Measurements from ENCODE around the gene MBNL2.

MBNL2 gene

DNA sequence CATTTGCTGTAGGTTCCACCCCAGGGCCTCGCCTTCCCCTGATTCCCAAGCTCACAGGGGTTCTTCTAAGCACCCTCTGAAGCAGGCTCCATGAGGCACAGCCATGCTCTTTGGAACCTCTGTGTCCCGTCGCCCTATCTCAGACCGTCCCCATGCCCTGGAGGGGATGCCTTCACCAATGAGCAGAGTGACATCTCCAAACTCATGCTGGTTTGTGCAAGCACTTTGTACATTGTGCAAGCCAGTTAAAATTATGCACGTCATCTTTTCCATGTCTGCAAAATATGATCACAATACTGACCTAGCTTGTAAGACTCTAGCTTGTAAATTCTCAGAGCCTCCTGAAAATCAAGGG lies 165.3 kb downstream of the MBNL2 start:
- no peak for DNase-seq

DNA sequence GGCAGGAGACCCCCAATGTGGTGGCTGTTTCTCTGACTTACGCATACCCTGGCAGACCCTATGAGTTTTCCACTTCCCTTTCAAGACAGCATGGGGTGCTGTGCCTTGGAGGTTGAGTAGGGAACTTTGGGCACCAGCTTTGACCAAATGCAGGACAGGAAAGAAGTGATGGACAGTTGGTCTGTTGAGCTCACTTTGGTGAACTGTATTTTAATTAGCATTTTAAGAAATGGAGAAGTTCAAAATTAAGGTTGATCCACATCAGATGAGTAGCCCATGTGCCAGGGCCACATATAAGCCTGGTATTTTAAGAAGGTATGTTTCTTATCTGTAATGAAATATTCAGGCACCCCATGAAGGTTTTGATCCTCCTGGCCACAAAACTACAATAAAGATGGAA lies 165.8 kb downstream of the MBNL2 start:
- no peak for DNase-seq

DNA sequence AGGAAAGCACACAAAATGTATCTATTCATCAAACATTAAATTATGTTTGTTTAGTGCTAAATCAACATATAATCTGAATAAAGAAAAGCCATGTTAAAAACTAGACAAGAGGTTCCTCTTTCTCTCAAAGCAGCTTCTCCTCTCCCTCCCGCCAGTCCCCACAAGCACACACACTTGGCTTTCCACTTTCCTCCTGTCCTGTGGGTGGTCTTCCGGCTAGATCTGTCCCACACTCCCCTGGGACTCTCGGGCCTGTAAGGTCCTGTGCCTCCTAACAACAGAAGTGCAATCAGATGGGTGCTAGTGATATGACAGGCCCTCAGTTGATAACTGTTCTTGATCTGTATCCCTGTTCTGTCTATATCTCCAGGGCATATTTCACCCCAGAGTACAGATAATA lies 166.2 kb downstream of the MBNL2 start:
- DNase-seq, result no peak

DNA sequence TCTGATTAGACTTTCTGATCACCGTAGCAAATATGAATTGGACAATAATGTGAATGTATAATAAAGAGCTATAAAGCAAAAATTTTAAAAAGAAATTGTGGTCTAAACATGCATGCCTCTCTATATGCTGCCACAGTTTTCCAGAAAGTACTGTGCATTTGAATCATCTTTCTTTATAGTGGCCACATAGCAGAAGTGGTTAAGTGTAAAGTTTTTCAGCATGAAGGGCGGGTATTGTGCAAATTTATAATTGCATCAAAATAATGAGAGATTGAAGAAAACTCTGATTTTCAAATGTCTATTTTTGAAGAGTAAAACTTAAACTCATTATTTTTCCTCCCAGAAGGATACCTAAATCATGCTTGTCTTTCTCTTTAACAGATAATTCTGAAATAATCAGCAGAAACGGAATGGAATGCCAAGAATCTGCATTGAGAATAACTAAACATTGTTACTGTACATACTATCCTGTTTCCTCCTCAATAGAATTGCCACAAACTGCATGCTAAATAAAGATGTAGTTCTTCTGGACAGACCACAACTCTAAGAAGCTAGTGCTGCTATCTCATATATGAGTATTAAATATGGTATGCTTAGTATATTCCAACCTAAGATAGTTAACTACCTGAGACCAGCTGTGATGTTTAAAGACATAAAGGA lies 168.9 kb downstream of the MBNL2 start:
- DNase-seq, result no peak

DNA sequence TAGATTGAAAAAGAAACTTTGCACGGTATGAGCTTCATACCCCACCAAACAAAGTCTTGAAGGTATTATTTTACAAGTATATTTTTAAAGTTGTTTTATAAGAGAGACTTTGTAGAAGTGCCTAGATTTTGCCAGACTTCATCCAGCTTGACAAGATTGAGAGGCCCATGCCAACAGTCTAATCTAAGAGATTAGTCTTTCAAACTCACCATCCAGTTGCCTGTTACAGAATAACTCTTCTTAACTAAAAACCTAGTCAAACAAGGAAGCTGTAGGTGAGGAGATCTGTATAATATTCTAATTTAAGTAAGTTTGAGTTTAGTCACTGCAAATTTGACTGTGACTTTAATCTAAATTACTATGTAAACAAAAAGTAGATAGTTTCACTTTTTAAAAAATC lies 169.9 kb downstream of the MBNL2 start:
- no peak for DNase-seq

DNA sequence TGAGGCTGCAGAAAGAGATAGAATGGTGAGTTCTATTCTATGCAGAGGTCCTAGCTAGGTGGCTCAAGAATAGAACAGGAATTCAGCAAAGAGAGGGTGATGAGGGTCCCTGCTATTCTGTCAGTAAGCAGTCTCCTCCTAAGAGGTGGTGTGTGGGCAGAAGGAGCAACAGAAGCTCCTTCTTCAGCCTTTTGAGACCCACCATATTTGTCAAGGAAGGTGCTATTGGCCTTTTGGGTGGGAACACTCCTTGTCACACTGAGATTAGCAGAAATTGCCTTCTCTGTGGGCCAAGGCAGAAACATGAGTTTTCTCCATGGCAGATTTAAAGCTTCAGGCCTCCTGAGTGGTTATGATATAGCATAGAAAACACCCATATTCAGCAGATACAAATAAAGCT lies 172.4 kb downstream of the MBNL2 start:
- no peak for DNase-seq

DNA sequence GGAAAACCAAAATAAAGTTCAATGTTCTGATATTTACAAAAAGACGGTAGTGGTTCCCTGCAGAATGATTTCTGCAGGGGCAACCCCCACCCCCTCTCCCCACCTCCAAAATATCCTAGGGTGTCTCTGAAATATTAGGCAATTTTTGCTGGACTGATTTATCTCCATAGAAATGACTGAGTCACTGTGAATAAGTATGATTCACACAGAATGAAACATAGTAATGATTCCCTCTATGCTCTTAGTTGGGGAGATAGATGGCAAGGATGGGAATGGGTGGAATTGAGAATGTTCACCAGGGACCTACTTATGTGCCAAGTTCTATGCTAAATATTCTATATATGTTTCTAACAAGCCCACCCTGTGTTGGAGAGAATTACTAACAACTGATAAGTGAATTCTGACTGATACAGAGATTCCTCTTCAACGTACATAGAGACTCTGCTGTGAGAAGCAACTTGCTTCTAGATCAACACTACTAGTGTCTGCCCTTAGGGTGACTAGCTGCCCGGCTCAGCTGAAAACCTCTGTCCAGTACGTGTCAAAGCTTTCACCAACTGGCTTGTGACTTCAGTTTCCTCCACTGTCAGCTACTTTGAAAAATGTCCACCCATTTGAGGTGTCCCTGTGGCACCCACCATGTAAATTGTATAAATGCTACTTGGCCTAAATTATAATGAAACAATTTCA lies 173.5 kb downstream of the MBNL2 start:
- DNase-seq, result no peak

DNA sequence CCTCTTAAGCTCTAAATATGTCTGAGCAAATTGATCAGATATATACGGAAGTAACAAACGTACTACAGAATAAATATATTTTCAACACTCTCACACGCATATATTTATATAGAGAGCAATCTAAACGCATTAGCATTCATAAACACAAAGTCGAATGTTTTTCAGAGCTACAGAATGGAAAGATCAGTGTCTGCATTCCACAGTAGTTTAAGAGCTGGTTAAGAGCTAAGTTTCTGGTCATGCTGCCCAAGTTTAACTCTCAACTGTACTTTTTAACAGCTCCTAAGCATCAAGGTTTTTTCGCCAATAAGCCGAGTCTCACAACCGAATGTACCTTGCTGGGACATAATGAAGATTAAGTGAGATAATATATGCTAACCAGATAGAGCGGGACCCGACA lies 175.1 kb downstream of the MBNL2 start:
- DNase-seq, result no peak

DNA sequence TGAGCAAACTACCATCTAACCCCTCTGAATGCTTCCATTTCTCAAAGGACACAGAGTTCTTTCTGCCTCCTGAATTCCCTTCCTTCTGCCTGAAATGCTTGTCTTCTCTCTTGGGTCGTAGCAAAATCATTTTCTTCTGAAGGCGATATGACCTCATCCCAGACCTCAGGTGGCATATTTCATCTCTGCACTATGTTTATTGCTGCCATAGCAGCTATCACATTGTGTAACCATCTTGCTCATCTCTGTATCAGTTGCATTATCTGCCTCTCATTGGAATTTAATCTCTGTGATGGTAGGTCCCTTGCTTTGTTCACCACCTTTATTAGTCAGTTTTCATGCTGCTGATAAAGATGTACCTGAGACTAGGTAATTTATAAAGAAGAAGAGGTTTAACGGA lies 179.3 kb downstream of the MBNL2 start:
- no peak for DNase-seq

DNA sequence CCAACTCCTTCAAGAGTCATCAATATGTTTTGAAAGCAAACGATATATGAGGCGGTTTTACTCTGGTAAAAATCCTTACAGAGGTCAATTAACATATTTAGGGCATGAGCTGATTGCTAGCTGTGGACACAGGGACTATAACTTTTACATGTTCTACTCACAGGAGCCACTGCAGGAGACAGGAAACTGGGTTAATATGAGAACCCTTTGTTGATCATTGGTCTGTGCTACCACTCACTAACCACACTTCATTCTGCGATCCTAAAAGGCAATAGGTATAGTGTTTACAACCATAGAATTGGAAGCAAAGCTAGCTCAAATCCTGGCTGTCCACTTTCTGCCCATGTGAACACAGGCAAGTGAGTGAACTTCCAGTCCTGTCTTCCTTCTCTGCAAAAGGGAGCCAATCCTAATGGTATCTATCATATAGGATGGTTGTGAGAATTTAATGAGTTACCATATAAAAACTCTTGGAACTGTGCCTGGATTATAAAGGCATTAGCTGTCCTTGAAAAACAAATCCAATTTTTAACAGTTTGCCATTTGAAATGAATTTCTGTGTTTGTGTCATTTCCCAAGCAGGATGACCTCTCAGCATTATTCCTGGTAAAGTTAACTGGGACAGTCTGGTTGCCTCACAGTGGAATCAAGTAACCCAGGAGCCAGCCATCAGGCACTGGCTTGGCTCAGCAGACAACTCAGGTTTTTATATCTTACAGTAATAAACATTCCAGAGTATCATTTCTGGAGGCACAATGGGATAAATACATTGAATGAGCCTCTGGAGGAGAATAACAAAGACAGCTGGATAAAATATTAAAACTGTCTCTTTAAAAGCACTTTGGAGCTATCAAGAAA lies 182.0 kb downstream of the MBNL2 start:
- DNase-seq, result no peak

DNA sequence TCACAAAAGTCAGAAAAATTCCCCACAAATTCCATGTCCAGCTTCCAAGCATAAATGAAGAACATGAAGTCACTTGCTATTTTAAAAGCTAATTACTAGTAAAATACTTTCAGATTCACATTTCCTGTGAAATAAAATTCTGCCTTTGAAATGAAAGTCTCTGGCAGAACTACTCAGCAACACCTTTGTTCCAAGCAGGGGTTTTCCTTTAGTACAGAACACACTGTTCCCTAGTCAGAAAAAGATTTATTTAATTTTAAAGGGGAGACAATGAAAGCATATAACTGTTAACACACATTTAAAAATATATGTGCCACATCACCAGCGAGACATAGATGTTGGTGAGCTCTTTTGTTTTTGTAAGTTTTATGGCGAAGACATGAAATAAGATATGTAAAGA lies 185.4 kb downstream of the MBNL2 start:
- no peak for DNase-seq

DNA sequence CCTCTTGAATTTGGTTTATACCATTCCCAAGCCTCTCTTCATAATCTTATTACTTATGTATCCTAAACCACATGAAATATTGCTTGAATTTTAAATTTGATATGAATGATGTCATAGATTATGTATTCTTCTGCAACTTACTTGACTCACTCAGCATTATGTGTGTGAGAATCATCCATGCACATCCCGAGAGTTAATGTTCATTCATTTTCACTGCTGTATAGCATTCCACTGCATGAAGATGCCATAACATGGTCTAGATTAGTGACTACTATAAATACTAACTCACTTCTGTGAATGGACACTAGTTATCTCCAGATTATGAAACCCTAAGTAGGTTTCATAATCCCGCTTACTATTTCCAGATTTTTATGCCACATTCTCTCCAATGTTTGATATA lies 186.8 kb downstream of the MBNL2 start:
- DNase-seq, result no peak

DNA sequence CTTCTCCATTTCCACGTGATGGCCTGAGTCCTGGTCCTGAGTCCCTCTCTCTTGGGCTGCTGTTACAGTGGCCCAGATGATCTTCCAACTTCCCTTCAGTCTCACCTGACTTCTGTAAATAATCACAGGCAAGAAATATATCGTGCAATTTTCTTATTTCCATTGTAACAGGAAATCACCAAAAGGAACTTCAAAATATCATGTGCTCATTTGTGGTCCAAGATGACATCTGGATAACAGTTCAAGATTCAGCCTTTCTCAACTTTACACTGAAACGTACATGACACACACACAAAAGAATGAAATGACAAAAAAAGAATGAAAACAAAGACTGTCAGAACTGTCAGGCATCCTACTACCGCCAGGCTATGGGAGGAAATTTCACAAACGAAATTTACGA lies 189.9 kb downstream of the MBNL2 start:
- DNase-seq, result no peak

DNA sequence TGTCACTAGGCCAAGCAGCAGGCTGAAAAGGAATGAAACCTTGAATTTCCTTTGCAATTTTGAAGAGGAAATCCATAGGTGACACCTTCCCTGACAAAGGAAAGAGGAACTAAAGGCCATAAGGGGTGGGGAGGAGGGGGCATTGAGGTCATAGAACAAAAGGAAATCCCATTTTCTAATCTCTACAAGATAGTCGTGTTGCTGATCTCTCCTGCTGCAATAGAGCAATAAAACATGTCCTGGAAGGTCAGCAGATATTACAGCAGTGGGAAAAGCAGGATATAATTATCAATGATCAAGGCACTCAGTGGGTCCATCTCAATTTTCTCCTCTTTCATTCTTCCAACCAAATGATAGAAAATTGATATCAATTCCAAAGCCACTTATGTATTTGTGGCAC lies 191.6 kb downstream of the MBNL2 start:
- no peak for DNase-seq

DNA sequence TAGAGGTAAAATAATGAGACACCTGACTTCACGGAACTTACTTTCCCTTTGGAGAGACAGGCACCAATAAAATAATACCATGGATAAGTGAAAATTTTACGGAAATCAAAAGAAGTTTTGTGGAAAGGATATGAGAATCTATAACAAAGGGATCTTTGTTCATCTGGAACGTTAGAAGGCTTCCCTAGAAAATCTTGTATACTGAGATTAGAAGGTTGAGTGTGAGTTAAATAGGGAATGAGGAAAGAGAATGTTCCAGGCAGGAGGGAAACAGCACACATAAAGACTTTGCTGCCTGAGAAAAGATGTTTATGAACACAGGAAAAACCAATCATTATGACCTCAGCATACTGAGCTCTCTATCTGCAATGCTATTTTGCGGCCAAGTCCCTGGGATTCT lies 192.3 kb downstream of the MBNL2 start:
- no peak for DNase-seq

DNA sequence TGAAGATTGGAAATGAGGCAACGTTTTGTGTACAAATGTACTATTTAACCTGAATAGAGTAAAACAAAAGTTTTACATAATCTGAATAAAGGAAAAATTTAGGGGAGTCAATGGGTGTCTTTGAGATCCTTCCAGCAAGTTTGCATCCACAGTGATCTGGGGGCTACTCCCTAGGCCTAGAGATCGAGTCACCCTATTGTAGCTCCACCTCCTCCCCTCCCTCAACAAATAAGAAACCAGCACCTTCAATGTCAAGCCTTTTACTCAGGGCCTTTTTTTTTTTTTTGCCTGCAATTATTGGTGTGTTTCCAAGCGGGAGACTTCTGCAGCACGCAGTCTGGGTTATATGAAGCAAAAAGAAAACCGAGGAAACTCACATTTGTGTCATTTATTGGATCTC lies 195.6 kb downstream of the MBNL2 start:
- no peak for DNase-seq

DNA sequence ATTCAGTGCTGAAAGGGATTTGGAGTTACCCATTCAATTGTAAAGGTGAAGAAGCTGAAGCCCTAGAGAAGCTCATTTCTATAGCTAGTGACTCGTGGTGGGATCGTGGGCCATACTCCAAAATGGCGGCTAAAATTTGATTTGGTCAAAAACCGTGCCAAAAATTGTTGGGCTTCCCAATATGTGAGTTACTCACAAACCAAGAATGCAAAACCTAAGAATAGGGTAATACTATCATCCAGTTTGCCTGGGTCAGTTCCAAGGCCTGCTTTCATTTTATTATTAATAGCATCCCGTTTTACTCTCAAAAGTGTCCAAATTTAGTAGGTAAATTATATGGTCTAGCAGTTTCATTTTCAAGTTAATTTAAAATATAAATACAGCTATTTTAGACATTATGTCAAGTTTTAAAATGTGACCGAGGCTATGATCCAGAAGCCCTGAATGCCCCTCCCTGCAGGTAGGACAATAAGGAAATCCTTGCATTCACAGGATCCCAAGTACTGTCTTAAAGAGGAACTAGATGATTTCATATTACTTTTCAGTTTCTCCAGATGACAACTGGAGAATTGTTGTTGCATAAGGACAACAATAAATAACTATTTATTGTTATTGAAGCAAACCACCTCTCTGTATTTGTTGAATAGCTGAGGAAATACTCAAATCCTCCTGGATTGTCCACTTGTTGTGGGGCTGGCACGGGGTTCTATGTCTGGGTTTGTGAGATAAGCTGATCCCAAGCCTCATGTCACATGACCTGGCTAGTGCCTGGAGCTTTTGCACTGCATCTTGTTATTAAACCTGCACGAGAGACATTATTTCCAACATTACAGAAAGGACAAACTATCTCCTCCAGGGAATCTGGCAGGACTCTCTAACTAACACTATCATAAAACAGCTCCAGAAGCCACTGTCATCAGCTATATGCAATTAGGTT lies 200.3 kb downstream of the MBNL2 start:
- DNase-seq, result no peak

DNA sequence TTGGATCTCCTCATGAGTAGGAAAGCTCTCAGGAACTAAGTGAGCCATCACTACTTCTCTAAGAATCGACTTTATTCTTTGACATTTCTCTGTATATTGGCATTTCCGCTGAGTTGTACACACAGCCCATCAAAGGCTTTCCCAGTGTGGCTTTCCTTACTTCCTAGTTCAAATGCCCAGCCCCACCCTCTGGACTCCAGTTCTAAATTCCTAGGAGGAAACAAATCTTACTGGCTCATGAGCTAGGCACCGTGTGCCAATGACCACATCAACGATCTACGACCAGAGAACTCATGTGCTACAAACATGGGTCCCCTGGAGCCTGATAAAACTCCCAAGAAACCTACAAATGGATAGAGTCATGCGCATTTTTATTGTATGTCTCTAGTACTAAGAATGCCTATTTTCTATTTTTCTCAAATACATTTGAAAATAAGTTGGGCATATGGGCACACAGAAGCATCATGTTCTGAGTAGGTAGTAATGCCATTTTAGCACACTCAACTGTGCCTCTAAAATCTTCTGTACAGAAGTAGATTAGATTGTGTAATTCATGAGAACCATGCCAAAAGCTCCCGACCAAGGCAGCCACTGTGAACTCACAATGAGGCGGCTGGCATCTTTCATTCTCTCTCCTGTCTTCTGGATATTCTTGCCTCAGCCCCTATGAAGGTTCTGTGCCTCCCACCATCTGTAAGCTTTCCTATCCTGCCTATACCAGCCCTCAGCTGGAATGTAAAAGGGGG lies 201.3 kb downstream of the MBNL2 start:
- DNase-seq, result no peak

DNA sequence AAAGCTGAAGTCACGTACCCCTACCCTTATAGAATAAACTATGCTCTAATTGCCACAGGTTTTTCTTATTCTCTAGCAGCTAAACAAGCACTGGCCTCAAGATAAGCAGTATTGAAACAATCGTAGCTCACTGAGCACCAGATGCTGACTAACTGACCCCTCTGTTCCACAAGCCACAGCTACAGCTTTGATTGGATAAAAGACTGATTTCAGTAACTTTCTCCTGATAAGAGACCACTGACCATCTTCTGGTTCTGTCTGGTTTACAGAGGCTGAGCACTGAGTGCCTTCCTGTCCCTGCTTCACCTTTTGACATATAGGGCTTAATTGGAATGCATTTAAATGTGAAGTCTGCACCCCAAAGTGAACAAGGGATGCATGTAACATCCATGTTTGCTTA lies 203.5 kb downstream of the MBNL2 start:
- DNase-seq, result no peak

DNA sequence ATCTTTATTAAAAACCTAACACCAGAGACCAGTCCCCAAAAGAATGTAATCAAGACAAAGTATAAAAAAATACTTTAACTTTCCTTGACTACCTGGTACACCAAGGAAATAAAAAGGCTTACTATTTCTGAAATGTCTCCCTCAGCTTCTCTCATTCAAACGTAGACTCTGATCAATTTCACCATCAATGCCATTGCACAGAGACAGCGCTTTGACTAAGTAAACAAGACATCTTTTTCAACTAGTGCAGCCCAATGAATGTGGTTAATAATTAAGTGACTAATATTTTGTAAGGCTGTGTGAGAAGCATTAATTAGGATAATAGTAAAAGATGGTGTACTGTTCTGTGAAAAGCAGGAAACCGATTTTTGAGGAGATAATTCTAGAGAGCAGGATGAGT lies 204.6 kb downstream of the MBNL2 start:
- no peak for DNase-seq

DNA sequence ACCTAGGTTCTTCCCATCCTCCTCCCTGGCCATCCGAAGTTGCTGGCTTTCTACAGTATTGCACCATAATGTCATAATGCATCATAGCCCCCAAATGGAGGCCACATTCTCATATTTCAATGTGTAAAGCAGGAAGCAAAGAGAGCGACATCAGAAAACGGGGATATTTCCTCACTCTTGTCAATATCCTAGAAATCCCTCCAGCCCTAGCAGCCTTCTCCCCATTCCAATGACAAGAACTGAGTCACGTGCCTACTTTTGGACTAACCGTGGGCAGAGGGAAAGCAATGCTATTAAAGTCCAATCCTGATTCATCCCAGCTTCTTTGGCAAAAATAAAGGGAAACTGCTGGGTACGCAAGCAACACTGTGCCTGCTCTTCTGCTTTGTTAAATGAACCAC lies 207.5 kb downstream of the MBNL2 start:
- no peak for DNase-seq

DNA sequence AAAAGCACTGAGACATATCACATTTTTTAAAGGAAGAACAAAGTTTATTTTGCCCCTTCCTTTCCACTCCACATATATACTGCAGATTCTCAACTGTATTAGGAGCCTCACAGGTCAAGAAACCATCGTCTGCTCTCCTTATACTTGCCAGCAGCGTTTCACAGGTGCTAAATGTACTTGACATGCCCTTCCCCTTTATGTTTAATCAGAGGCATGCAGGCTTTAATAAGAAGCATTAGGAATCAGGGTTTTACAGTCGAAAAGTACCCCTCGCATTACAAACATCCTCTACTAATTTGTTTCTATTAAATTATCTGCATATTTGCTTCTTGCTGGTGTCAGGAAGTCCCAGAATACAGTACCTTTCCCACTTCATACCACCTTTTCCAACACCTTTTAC lies 208.2 kb downstream of the MBNL2 start:
- DNase-seq, result peak; percentile 17
